ENCODE results near the gene ETS2.
A peak's percentile ranks its signal among the peaks of the same experiment; 100 is the strongest.

The ETS2 gene

DNA sequence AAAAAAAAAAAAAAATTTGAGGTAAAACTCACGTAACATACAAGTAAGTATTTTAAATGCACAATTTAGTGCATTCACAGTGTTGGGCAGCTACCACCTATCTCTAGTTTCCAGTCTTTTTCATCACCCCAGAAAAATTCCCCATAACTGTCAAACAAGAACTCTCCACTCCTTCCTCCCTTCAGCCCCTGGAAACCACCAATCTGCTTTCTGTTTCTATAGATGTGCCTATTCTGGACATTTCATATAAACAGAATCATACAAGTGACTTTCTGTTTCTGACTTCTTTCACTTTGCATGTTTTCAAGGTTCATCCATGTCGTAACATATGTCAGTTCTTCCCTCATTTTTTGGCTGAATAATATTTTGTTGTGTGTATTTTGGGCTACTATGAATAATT is 24.9 kb upstream of the ETS2 start:
- no peak for DNase-seq

DNA sequence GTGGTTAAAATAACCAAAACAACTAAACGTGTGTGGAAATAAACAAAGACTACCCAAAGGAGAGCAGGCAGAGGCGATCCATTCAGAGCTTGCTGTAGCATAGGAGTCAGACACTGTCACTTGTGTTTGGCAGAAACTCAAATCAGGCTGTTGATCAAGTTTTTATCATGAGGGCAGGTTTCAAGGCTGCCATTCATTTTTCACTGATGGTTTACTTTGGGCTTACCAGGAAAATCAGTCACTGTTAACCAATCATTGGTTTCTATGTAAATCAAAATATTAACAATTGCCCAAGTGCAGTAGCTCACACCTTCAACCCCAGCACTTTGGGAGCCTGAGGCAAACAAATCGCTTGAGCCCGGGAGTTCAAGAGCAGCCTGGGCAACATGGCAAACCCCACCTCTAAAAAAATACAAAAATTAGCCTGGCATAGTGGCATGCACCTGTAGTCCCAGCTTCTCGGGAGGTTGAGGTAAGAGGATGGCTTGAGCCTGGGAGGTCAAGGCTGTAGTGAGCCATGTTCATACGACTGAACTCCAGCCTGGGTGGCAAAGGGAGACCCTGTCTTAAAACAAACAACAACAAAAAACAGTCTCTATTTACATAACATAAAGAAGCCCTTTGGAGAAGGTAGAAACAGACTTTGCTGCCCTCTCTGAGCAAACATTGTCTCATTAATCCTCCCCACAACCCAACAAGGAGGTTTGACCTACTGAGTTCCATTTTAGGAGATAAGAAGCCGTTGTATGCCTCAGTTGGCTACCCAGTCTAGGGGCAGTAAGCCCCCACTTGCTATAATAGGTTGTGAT is 21.1 kb upstream of the ETS2 start:
- DNase-seq = no peak

DNA sequence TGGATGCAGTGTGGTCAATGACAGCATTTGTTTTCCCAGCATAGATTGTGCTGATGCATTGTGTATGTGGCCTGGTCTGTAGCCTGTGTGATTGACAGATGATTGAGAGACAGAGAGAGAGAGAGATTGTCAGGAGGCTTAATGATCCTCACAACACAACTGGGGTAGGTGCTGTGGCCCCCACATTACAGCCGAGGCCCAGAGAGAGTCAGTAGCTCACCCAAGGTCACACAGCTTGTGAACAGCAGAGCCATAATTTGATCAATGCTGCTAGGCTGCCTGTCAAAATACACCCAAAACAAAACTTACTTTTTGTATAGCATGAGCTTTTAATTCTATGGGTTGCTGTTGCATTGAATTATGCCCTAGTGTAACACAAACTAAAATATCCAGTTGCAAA is 20.2 kb upstream of the ETS2 start:
- DNase-seq = no peak

DNA sequence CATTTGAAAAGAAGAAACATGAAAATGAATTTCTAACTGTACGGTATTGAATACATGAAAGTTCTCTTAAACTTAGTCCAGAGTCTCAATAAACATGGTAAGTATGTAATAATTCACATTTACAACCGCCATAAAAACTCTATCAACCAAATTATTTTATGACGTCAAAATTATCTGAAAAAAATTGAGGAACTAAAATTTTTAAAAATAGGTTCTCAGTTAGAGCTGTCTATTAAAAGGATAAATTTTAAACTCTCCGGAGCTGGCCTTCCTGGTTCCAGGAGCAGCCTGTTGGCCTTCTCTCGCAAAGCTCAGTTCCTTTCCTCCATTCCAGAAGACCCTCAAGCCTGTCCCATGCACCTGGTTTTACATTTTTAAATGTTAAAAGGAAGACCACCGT is 18.7 kb upstream of the ETS2 start:
- no peak for DNase-seq

DNA sequence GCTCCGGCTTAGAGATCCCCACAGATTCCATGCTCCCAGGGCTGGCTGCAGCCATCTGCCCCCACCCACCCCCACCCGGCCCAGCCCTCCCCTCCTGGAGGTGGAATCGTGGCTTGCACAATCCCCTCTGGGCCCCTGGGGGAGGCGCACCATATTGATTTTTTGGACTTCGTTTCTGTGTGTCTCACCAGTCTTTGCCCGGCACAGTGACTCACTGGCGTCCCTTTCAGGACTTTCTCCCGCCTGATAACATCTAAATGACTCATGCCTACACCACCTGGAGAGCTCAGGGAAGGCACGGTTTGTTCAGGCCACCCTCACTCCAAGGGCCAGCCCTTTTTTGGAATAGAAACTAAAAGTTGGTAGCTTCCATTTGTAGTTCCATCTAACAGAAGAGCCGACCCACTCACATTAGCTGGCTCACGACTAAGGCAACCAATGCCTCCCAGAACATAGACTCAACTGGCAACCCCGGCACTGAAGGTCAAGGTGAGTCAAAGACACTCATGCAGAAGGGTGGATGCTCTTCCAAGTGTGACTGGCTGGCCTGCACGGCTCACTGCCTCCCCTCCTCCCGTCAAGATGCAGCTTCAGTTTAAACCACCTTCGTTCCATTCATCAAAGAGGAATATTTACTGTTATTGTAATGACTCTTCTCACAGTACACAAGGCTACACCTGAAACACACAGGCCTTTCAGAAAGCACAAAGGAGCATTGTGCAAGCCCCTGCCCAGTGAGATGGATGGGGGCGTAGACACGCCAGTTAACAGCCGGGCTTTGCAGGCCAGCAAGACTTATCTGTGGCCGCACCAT is 18.1 kb upstream of the ETS2 start:
- peak; percentile 61 for DNase-seq

DNA sequence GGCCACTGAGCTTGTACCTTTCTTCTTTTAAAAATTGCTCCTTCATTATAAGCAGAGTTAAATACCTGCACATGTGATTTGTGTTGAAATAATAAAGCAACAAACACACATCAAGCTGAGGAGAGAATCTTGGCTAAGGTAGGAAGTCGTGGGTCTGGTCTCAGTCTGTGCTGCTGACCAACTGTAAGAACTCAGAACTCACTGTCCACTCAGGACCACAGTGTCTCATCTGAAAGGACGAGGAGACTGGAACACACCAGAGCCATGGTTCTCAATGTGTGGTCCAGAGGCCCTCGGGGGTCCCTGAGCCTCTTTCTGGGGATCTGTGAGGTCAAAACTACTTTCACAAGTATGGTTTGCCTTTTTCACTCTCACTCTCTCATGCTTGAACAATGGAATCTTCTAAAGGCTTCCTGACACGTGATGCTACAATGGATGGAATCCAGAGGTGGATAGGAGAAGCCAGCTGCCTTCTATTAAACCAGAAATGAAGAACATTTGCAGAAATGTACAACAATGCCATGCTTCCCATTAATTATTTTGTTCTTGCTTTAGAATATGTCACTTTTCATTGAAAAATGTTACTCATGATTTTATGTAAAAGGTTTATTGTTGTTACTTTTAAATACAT is 17.3 kb upstream of the ETS2 start:
- no peak for DNase-seq

DNA sequence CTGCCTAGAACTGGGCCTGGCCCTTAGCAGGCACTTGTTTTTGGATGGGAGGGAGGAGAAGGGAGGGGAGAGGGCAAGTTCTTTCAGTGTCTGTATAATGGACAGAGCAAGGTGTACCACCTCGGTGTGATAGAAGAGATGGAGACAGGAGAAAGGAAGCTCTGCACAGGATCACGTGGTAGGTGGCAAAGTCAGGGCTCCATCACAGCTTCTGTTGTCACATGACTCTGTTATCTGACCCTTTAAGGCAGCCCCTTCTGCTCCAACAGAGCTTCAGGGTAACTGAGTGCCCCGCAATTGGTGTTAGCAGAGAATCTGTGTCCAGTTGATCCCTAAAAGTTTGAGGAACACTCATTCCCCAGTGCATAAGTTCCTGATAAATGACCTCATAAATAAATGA is 16.5 kb upstream of the ETS2 start:
- no peak for DNase-seq

DNA sequence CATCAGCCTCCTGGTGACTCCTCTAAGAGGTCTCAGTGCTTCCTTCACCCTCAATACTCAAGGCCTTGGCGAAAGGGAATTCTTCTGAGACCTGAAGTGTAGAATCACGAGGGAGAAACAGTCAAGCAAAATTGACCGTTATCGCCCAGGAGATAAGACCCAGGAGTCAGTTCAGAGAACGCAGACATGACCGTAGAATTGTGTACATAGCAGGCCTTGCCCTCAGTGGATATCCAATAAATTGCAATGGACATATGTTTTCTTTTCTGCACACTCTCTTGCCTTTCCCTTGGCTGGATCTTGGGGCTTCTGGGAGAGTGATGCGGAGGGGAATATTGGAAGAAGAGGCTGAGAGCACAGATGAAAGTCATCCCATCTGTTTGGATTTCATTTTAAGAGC is 15.7 kb upstream of the ETS2 start:
- DNase-seq = no peak

DNA sequence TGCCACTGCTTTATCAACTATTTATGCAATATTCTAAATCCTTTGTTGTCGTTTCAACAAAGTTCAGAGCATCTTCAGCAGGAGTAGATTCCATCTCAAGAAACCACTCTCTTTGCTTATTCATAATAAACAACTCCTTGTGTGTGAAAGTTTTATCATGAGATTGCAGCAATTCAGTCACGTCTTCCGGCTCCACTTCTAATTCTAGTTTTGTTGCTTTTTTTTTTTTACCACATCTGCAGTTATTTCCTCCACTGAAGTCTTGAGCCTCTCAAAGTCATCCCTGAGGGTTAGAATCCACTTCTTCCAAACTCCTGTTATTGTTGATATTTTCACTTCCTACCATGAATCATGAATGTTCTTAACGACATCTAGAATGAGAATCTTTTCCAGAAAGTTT is 14.8 kb upstream of the ETS2 start:
- DNase-seq = no peak

DNA sequence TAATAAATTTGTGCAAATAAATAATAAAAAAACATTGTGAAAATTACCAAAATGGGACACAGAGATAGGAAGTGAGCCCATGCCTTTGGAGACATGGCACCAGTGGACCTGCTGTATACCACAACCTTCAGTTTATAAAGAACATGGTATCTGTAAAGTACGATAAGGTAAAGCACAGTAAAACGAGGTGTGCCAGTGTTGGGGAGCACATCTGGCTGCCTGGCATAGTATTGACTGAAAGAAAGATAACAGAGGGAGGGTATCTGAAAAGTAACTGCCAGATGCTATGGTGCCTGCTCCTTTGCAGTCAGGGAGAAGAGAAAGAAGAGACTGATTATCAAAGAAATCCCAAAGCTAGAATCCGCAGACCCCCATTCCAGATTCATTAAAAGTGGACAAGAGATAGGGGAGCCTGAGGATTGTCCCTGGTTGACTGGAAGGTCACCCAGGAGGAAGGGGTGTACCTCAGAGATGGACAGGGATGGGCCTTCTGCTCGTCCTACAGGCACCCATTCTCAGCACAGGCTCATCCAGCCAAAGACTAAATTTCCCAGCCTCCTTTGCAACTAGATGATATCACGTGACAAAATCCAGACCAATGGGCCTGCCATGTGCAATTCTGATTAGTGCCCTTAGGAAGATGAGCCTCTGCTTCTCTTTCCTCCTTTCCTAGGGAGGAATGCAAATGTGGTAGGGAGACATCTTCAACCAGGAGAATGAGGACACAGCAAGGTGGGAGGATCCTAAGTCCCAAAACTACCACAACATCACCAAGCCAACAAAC is 12.9 kb upstream of the ETS2 start:
- DNase-seq = no peak

DNA sequence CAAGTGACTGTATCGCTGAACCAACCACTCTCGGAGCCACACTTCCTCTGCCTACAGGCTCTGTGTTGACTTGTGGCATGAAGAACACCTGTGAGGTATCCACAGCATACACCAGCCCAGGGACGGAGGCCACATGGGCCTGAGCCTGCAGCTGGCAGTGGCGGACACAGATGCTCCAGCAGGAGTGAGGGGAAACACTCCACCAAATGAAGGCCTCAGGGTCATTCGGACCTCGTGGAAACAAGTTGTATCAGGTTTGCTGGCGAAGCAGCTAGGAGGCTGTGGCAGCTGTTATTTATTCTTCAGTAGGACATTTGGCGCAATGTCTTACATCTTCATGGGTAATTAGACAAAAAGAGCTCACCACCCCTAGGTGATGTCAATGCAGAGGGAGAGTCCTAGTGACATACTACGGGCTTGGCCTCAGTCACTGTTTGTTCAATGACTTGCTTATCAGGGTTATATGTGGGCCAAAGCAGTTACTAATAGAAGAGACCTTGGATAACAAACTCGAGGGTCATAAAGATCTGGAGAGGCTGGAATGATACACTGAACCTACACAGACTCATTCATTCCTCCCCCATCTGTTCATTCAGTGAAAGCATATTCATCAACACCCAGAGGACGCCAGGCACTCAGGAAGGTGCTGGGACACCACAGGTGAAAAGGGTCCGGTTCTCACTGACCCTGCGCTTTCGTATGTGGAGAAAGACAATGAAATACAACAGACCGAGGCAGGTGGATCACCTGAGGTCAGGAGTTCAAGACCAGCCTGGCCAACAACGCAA is 11.6 kb upstream of the ETS2 start:
- no peak for DNase-seq

DNA sequence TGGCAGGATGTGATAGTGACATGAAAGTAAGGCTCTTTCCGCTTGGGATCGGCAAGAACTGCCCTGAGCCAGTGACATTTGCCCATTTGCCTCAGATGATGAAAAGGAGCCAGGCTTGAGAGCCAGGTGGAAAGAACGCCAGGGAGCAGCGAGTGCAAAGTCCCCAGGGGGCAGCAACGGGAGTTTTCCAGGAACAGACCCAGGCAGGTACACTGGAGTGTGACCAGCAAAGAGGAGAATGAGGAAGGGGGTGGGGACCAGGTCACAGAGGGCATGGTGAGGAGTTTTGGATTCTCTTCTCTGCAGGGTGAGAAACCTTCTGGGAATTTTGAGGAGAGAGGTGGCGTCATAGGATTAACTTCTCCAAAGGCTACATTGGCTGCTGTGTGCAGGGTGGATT is 10.8 kb upstream of the ETS2 start:
- no peak for DNase-seq

DNA sequence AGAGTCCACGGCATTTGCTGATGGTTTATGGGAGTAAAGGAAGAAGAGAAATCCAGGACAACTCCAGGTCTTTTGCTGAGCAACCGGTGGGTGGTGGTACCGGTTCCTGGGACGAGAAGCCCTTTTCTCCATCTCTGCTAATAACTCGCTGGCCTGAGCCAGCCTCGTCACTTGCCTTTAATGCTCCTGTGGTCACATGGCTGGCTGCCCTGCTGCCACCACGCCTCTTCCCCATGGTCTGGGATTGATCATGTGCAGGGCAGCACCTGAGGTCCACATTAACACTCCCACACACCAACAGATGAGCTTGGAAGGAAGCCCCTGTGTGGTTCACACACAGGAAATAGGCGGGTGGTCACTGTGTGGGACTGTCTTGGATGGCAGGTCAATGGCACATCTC is 10.3 kb upstream of the ETS2 start:
- no peak for DNase-seq

DNA sequence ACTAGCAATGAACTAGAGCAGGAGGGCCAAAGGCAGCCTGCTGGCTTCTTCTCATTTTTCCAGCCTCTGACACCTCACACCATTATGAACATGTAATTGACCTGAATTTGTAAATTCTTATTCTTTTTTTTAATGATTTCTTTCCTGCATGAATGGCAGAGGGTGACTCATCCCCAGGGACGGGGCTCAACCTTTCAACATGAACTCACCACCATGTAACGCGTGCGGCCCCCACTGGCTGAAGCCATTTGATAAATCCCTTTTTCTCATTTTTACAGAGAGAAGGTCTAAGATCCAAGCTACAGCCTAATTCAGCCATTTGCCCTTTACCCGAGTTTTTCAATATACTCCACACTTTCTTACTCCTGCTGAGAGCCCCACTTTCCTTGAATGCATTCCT is 9.3 kb upstream of the ETS2 start:
- DNase-seq = no peak

DNA sequence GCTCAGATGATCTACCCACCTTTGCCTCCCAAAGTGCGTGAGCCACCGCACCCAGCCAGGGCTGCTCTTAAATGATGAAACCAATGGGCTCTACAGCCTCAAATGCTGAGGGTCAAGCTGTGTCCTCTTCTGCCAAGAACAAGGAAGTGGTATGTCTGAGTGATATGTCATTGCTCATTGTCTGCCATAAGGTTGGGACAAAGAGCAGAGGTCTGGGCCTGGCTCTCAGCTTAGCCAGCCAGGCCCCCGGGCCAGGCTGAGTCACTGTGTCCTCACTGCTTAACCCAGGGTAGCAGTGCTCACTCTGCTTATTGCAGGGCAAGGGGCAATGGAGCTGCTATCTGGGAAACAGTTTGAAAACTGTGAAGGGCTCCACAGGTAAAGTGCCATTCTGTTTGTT is 8.3 kb upstream of the ETS2 start:
- DNase-seq = no peak

DNA sequence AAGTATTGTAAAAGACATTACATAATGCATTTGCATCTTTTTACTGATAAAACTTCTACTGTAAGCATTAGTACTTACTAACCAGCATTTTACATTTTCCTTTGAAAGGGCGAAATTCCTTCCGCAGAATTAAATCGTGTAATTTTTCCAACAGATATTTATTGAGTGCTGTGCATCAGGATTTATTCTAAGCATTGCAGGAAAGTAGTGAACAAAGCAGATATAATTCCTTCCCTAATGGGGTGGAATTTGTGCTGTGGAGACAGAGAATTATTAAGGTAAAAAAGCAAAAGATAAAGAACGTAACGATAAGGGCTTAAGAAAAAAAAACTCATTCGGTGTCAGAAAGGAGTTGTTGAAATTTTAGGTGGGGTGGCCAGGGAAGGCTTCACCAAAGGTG is 7.6 kb upstream of the ETS2 start:
- no peak for DNase-seq

DNA sequence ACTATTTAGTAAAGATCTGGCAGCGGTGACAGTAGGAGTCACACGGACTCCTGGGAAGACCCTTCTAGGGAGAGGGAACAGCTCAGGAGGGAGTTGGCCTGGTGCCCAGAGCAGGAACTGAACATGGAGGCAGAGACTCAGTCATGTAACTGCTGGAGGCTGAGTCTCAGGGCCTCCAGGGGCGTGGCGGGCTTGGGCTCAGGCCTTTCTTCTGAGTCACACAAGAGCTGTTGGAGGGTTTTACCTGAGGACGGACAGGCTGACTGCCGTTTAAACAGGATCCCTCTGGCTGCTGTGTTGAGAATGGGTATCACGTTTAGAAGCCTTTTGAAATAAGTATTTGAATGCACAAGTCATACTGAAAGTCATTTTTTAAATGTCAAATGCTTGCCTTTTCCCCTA is 7.2 kb upstream of the ETS2 start:
- DNase-seq = peak; percentile 97

DNA sequence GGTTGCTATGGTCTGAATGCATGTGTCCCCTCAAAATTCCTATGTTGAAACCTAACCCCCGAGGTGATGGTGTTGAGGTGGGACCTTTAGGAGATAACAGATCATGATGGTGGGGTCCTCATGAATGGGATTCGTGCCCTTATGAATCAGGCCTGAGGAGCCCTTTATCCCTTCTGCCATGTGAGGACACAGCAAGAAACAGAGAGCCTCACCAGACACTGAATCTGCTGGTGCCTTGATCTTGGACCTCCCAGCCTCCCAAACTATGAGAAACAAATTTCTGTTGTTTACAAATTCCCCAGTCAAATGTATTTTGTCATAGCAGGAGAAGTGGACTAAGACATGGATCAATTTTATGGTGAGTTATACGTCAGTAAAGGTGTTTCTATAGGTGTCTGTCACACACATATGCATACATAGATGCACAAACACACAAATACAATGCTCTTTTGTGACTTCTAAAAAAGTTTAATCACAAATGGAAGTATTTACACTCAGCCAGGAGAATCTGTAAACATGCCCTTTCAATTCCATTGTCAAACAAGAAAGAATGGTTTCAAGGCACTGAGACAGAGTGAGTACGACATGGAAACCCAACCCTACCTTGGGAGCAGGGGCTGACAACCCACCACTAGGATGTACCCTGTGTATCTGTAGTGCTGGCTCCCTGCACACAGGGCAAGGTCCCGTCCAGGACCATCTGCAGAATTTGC is 5.5 kb upstream of the ETS2 start:
- no peak for DNase-seq

DNA sequence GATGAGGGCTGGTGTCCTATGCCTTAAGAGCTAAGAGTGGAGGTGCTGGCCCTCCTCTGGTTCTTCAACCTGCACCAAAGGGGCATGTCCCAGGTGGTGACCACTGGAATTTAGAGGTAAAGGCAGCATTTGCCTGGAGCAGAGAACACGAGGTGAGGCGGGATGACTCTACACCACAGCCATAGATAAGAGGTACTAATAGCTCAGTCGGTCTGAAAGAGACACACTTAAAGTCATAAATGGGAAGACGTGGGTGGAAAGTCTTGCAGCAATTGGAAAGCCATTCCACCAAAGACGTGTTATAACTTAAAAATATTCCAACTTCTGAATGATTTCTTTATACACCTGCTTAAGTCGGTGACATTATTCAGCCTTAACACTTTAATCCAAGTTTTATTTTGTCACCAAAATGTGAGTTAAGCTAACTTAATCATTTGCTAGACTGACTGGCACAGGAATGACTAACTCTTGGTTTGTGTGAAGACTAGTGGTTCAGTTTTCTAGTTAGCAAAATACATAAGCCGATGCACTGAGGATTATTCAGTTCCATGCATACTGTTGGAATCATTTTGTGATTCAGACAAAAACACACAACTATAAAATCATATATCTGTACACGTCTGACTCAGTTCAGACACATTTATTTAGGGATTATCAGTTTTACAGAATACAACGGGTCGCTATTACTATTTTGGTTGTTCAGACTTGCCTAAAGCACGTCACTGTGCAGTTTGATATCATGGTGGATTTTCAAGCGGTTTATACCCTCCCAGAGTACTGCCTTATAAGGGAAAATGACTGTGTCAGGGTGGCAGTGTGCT is 4.6 kb upstream of the ETS2 start:
- DNase-seq = no peak

All from NCI-H226 (cell line).